Fibroblast of the conjunctiva (primary cell): Measurements from ENCODE around the gene ZMYM3.
"Not testable (repeated sequence)": the region's sequence is repeated elsewhere in the genome, so short reads cannot be mapped to it uniquely, and the experiment has no call there.

Source experiments
- DNase-seq: peaks from one replicate; pipeline ENCODE4 v3.0.0-alpha.2; 2010; ENCODE audit warnings: low read depth

Gene ZMYM3

DNA sequence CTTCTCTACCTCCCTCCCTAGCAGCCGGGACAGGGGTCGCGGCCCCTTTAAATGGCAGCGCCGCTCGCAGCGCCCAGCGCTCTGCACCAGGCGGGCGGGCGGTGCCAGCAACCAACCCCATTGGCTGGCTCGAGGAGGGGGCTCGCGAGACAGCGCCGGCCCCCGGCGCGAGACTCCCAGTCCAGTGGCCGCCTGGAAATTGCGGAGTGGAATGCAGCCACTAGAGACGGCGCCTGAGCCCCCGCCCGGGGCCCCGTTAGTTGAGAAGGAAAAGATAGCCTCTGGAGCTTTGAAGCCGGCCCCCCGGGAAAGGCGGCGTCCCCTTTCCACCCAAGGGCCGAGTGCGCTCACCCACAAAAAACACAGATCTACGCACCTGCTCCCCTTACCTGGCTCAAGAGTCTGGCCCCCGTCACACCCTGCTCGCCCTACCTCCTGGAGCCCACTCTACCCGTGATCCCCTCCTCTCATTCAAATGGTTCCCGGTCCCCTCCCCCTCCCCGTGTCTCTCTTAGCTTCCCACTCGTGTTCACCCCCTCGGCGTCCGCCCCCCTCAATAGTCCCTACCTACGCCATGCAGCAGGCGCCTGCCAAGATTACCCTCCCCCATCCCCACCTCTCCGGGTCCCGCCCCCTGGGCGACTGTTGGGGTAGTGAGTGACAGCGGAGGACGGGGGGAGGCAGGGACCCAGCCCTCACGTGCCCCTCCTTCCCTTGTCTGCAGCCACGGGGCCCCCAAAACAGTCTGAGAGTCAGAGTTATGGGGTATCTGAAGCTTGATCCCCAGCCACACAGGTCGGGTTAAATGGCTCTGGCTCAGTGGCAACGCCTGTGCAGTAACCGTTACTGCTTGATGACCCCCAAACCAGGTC is at the start of gene ZMYM3:
TSS of gene ZMYM3 (minus strand) at position 49 of the 872 bp plus-strand sequence. CDS start 885 bp downstream, outside the sequence.
- DNase-seq: peak; percentile 63

GRCh38 chrX:71302461-71303213 is 48.7 kb upstream of the ZMYM3 start:
- no peak for DNase-seq

DNA sequence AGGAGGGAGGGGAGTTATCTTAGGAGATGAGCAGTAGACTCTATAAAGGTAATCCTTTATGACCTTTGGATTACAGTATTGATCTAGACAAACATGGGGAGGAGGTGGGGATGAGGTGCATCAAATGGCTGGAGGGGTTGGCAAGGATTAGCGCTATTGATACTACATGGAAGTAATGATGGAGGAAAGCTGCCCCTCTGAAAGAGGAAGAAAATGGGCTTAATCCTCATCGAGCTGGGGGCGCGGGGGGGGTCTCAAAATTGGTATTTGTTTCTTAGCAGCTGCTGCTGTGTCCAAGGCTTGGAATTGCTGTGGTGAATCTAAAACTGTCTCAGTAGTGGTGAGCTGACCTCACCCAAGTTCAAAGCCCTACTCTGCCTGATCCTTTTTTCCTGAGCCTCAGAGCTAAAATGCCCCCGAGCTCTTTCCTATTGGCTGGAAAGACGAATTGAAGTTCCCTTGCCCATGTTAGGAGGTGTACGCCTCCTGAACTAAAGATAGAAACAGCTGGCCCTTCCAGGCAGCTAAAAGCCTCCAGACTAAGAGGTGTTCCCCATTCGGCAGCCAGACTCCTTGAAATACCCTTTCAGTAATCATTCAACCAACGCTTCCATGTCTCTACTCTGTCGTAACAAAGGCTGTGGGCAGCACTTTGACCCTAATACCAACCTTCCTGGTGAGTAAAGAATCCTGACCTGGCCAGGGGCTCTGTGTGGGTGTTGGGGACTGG is 47.4 kb upstream of the ZMYM3 start, which contains the start of gene ITGB1BP2:
TSS of gene ITGB1BP2 (plus strand) at position 556 of the 730 bp plus-strand sequence. CDS start at position 613, 57 bp downstream.
- DNase-seq: no peak

DNA sequence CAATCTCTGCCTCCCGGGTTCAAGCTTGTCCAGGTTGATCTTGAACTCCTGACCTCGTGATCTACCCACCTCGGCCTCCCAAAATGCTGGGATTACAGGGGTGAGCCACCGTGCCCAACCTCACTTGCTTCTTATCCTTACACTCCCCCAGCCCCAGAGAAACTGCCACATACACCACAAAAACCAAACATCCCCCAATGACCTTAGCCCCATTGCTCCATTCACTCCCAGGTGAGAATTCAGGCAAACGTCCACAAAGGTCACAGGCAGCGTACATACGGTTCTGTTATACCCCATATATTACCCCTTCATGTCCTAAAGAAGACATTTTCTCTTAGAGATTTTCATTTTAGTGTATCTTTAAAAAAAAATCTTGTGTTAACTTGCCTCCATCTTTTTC is 46.6 kb upstream of the ZMYM3 start:
- not testable (repeated sequence) for DNase-seq

DNA sequence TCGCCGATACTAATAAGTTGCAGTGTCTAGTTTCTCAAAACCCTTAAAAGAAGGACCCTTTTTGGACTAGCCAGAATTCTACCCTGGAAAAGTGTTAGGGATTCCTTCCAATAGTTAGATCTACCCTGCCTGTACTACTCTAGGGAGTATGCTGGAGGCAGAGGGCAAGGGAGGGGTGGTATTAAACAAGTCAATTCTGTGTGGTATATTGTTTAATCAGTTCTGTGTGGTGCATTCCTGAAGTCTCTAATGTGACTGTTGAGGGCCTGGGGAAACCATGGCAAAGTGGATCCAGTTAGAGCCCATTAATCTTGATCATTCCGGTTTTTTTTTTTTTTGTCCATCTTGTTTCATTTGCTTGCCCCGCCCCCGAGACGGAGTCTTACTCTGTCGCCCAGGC is 46.1 kb upstream of the ZMYM3 start:
- DNase-seq: not testable (repeated sequence)

DNA sequence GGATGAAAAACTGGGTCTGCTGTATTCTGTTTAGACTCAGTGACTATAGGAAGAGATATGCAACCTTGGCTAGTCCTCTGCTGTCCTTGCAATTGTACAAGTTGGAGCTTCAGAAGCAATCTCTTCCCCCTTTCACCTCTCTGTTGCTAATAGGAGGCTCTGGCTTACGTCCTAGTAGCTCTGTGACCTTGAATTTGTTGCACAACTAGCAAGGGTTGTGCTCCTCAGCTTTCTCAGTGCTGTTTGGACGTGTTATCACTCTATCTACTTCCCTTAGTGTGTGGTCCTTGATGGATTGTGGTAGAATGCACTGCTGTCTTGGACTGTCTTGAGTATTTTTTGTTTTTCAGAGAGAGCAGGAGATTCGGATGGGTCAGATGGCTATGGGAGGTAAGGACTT is 44.2 kb upstream of the ZMYM3 start:
- no peak for DNase-seq

GRCh38 chrX:71296806-71297205 is 42.9 kb upstream of the ZMYM3 start:
- no peak for DNase-seq

GRCh38 chrX:71292669-71293365 is 38.9 kb upstream of the ZMYM3 start:
- no peak for DNase-seq

DNA sequence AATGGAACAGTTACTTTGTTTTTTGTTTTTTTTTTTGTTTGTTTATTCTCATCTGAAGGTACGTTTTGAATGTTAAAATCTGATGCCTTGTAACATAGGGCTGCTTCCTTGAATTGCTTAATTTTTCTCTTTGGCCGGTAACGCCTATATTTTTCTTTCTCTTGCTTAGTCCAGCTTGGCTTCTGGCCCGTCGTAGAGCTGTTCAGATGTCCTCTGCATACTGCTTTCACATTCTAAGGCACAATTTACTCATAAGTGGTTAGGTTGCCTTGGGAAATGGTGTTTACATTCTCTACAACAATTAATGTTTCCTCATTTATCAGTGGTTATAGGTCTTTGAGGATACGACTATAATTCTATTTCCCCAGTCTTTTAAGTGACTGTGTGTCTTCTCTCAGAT is 37.4 kb upstream of the ZMYM3 start:
- DNase-seq: peak; percentile 27

DNA sequence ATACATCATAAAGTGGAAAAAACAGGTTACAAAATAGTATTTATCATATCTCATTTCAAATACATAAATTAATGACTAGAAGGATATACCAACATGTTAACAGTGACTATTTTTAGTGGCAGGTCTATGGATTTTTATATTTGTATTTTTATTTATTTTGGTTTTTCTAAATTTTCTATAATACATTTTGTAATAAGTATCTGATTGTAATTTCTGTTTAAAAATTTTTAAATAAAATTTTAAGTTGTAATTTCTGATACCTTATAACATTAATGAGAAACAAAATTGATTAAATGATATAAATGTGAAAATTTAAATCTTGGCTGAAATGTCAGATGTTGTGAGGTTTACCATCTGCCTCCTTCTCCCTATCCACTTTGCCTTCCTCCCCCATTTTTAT is 32.0 kb upstream of the ZMYM3 start:
- no peak for DNase-seq

GRCh38 chrX:71283403-71284143 is 29.6 kb upstream of the ZMYM3 start, which contains the start of gene NONO:
TSS of gene NONO (plus strand) at chrX:71283635. CDS start at chrX:71290638, 7,003 bp downstream.
- peak; percentile 94 for DNase-seq

DNA sequence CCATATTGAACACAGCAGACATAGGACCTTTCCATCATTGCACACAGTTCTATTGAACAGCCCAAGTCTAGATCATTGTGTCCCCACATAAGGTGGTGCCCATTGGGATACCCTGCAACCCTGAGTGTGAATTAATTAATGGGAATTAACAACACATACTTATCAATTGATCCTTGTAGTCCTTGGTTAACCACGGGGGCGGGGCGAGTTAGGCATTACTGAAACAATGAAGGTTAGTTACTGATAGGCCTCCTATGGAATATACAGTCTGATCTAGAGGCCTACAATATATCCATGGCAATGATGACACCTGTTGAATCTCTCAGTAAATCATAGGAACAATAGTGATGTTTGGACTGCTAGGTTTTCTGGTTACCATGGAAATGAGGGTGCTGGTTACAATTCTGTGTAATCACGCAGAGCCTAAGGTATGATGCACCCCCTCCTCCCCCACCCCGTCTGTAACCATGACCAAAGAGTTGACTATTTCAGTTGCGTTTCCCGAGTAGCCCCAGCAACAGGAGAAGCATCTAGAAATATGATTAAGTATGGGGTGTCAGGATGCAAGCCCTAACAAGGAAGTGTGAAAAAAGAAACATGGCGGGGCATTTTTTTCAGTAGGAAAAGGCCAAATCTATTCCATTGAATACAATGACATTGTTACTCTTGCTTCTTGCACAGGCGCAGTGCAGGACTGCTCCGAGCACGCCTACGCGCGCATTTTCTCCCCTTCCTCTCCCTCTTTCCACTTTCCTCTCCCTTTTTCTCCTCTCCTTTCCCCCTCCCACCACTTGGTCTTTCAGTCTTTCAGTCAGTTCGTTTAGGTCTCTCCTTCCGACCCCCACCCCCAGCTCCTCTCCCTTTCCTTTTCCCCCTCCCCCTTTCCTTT is 28.8 kb upstream of the ZMYM3 start:
- DNase-seq: peak; percentile 29

DNA sequence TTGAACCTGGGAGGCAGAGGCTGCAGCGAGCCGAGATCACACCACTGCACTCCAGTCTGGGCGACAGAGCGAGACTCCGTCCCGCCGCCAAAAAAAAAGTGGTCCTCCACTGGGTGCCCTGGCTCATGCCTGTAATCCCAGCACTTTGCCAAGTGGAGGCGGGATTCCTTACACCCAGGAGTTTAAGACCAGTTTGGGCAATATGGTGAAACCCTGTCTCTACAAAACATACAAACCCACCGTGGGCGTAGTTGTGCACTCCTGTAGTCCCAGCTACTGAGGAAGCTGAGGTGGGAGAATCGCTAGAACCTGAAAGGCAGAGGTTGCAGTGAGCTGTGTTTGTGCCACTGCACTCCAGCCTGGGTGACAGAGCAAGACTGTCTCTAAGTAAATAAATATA is 27.4 kb upstream of the ZMYM3 start:
- DNase-seq: not testable (repeated sequence)

DNA sequence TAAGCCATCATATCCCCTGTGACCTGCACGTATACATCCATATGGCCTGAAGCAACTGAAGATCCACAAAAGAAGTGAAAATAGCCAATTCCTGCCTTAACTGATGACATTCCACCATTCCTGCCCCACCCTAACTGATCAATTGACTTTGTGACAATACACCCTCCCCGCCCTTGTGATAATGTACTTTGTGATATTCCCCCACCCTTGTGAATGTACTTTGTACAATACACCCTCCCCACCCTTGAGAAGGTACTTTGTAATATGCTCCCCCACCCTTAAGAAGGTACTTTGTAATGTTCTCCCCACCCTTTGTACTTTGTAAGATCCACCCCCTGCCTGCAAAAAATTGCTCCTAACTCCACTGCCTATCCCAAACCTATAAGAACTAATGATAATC is 18.4 kb upstream of the ZMYM3 start:
- DNase-seq: not testable (repeated sequence)

- DNase-seq: no peak
Measured at GRCh38 chrX:71269801-71270395, 16.0 kb upstream of the ZMYM3 start.

DNA sequence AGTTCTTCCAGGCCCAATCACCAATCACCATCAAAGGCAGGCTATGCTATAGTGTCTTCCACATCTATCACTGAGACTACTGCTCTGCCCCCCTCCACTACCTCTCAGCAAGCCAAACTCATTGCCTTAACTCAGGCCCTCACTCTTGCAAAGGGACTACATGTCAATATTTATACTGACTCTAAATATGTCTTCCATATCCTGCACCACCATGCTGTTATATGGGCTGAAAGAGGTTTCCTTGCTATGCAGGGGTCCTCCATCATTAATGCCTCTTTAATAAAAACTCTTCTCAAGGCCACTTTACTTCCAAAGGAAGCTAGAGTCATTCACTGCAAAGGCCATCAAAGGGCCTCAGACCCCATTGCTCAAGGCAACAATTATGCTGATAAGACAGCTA is 14.7 kb upstream of the ZMYM3 start:
- not testable (repeated sequence) for DNase-seq

DNA sequence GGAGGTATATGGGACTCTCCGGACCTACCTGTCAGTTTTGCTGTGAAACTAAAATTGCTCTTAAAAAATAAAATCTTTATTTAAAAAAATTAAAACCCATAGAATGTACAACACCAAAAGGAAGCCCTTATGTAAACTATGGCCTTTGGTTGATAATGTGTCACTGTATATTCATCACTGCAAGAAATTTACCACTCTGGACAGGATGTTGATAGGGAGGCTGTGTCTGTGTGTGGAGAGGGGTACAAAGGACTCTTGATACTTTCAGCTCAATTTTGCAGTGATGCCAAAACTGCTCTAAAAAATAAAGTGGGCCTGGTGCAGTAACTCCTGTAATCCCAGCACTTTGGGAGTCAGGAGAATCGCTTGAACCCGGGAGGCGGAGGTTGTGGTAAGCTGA is 2.9 kb upstream of the ZMYM3 start:
- no peak for DNase-seq

GRCh38 chrX:71256051-71256450 is 2.1 kb upstream of the ZMYM3 start:
- no peak for DNase-seq
